LHCN-M2 (cell line): ENCODE measurements around the gene LSP1. TPM values are rescaled to one million over a fixed set of nuclear protein-coding genes. Genes with fewer than 3 reads are reported as not detected.
A peak's percentile ranks its signal among the peaks of the same experiment; 100 is the strongest.
"Not testable (repeated sequence)": the region's sequence is repeated elsewhere in the genome, so short reads cannot be mapped to it uniquely, and the experiment has no call there.

ENCODE experiments used
- DNase-seq: peaks from one replicate; pipeline ENCODE4 v3.0.0-alpha.2; 2012; ENCODE audit warnings: low read depth
- total RNA-seq: library from RNA; depleted of rRNA; stranded (reverse); fragments of >200 nt; gene quantifications from 2 replicates; pipeline ENCODE4 v1.2.3, GENCODE V29; 2014

The LSP1 gene
- total RNA-seq, 1 experiment from 2014 or later, result 311 TPM

GRCh38 chr11:1862588-1863351 is 9.9 kb downstream of the LSP1 start:
- DNase-seq, result peak; percentile 80

GRCh38 chr11:1863352-1864216 is 10.7 kb downstream of the LSP1 start:
- peak; percentile 96 for DNase-seq

- DNase-seq, result no peak
Measured at GRCh38 chr11:1864231-1864630, 11.3 kb downstream of the LSP1 start.

- no peak for DNase-seq
Measured at GRCh38 chr11:1864831-1865665, 12.2 kb downstream of the LSP1 start.

GRCh38 chr11:1866226-1866625 is 13.3 kb downstream of the LSP1 start:
- no peak for DNase-seq

GRCh38 chr11:1866776-1867175 is 13.9 kb downstream of the LSP1 start:
- DNase-seq, result no peak

GRCh38 chr11:1867381-1867780 is 14.5 kb downstream of the LSP1 start:
- no peak for DNase-seq

- no peak for DNase-seq
Measured at GRCh38 chr11:1868056-1868635, 15.3 kb downstream of the LSP1 start.

- peak; percentile 65 for DNase-seq
Measured at GRCh38 chr11:1868636-1869291, 15.9 kb downstream of the LSP1 start.

GRCh38 chr11:1869427-1870325 is 16.8 kb downstream of the LSP1 start:
- DNase-seq, result peak; percentile 67

GRCh38 chr11:1870326-1870696 is 17.4 kb downstream of the LSP1 start:
- DNase-seq, result no peak

- DNase-seq, result peak; percentile 67
Measured at GRCh38 chr11:1870721-1871466, 18.0 kb downstream of the LSP1 start.

GRCh38 chr11:1871531-1871930 is 18.6 kb downstream of the LSP1 start:
- DNase-seq, result no peak

- no peak for DNase-seq
Measured at GRCh38 chr11:1872267-1872985, 19.5 kb downstream of the LSP1 start.

GRCh38 chr11:1873048-1873812 is 20.3 kb downstream of the LSP1 start:
- peak; percentile 86 for DNase-seq

- DNase-seq, result not testable (repeated sequence)
Measured at GRCh38 chr11:1873813-1874150, 20.9 kb downstream of the LSP1 start.

- DNase-seq, result not testable (repeated sequence)
Measured at GRCh38 chr11:1874441-1875092, 21.7 kb downstream of the LSP1 start.
